Stimulated activated naive CD8-positive, alpha-beta T cell treated with anti-CD3 and anti-CD28 coated beads, Interleukin-15, amount 100 ng/mL, for 72 hours (primary cell): Measurements from ENCODE around the gene PALD1.

Experiments
- ATAC-seq: fragments of 150-1000 bp; cut with Tn5 transposase; 2 replicates; pipeline ENCODE4 v1.10.0; 2021; ENCODE audit warnings: mild to moderate bottlenecking, moderate library complexity
- DNase-seq, 2 donors: peaks; one replicate each; pipeline ENCODE4 v3.0.0; 2021 to 2022
- H3K27ac Mint-ChIP-seq, 2 donors: one replicate each; pipeline ENCODE4 v1.8.0; 2022; ENCODE audit warnings: mild to moderate bottlenecking in 2 of 2, mixed read lengths in 2 of 2, moderate library complexity in 2 of 2
- H3K27me3 Mint-ChIP-seq: one replicate; pipeline ENCODE4 v1.8.0; 2022; ENCODE audit warnings: mixed read lengths
- H3K4me1 Mint-ChIP-seq: one replicate; pipeline ENCODE4 v1.8.0; 2022; ENCODE audit warnings: mild to moderate bottlenecking, mixed read lengths
- H3K4me3 Mint-ChIP-seq, 2 donors: one replicate each; pipeline ENCODE4 v1.8.0; 2022; ENCODE audit warnings: mild to moderate bottlenecking in 2 of 2, mixed read lengths in 2 of 2, moderate library complexity in 1 of 2
- H3K9me3 Mint-ChIP-seq, 2 donors: one replicate each; pipeline ENCODE4 v1.8.0; 2022; ENCODE audit warnings: mixed read lengths in 2 of 2

Gene PALD1

GRCh38 chr10:70615211-70615610, 136.6 kb downstream of the PALD1 start:
- DNase-seq: no peak
- Mint-ChIP-seq H3K27ac (no peak overlapping the region), H3K4me3 (no peak overlapping the region), H3K27me3 (no peaks in the 10 kb centered on the region), H3K9me3 (peaks cover 0 to 6% of the 10 kb centered on the region in 2 donors), H3K4me1 (peaks cover 82% of the 10 kb centered on the region)
- ATAC-seq: no peak

- DNase-seq: no peak
- Mint-ChIP-seq H3K4me1 (peaks cover 75% of the 10 kb centered on the region), H3K4me3 (no peak overlapping the region), H3K27me3 (no peaks in the 10 kb centered on the region), H3K27ac (no peak overlapping the region), H3K9me3 (peaks cover 0 to 11% of the 10 kb centered on the region in 2 donors)
- ATAC-seq: no peak
Measured at GRCh38 chr10:70615784-70616522, 137.4 kb downstream of the PALD1 start.

- peak overlapping the region in 1 of 2 donors; percentile 49 for H3K27ac Mint-ChIP-seq
- peak overlapping the region in 1 of 2 donors; percentile 5 for H3K4me3 Mint-ChIP-seq
- H3K4me1 Mint-ChIP-seq: peaks cover 70% of the 10 kb centered on the region
- ATAC-seq (peak; percentile 87), DNase-seq (peak in 1 of 2 donors; percentile 26)
- H3K27me3 Mint-ChIP-seq: no peaks in the 10 kb centered on the region
- H3K9me3 Mint-ChIP-seq: peaks cover 0 to 11% of the 10 kb centered on the region in 2 donors
Measured at GRCh38 chr10:70616761-70617160, 138.2 kb downstream of the PALD1 start.
